CD4-positive, alpha-beta T cell (primary cell): ENCODE measurements around the gene NFX1. TPM values are rescaled to one million over a fixed set of nuclear protein-coding genes. Genes with fewer than 3 reads are reported as not detected.

ENCODE experiments used
- ATAC-seq: fragments of 200-7000 bp; cut with Tn5 transposase; one replicate; pipeline ENCODE4 v1.10.0; 2022; ENCODE audit warnings: mild to moderate bottlenecking; ENCODE audit not compliant: poor library complexity
- CTCF ChIA-PET: fragments of 350-600 bp; sonication (Branson Sonifier 250); formaldehyde crosslinking; loops from one replicate; lab custom pipeline; 2021; ENCODE audit warnings: antibody characterized with exemption, inconsistent platforms; lab: Charles Lee
- POLR2A ChIA-PET: fragments of 350-600 bp; sonication (Branson Sonifier 250); formaldehyde crosslinking; loops from one replicate; lab custom pipeline; 2021; ENCODE audit warnings: antibody characterized with exemption, inconsistent platforms; lab: Charles Lee
- DNase-seq, 14 experiments: peaks; one replicate each; pipeline ENCODE4 v3.0.0-alpha.2; 2013 to 2020; ENCODE audit warnings: mixed read lengths in 2 of 14
- H3K27ac ChIP-seq, 2 donors: one replicate each; pipeline versions ENCODE4 v1.5.1 to v1.7.0; 2013; ENCODE audit warnings: low read length in 2 of 2, low read depth in 1 of 2, mild to moderate bottlenecking in 1 of 2
- H3K27me3 ChIP-seq, 2 experiments: 1 replicate in 1 of 2; 2 replicates in 1 of 2; pipeline versions ENCODE4 v1.6.1 to v1.7.0; 2013; ENCODE audit warnings: low read length in 2 of 2, control low read depth in 1 of 2, mild to moderate bottlenecking in 1 of 2, moderate library complexity in 1 of 2; ENCODE audit not compliant: insufficient read depth in 2 of 2, control insufficient read depth in 1 of 2
- H3K36me3 ChIP-seq: one replicate; pipeline ENCODE4 v1.6.1; 2013; ENCODE audit warnings: low read length, control low read depth; ENCODE audit not compliant: insufficient read depth
- H3K4me1 ChIP-seq: one replicate; pipeline ENCODE4 v1.6.1; 2013; ENCODE audit warnings: low read length, control low read depth; ENCODE audit not compliant: insufficient read depth
- H3K4me3 ChIP-seq: one replicate; pipeline ENCODE4 v1.5.1; 2013; ENCODE audit warnings: mild to moderate bottlenecking, low read length, moderate library complexity
- H3K9me3 ChIP-seq, 2 experiments: 1 replicate in 1 of 2; 2 replicates in 1 of 2; pipeline versions ENCODE4 v1.6.1 to v1.7.0; 2013; ENCODE audit warnings: low read length in 2 of 2, mild to moderate bottlenecking in 2 of 2, control low read depth in 1 of 2, moderate library complexity in 1 of 2; ENCODE audit not compliant: control insufficient read depth in 1 of 2, insufficient read depth in 1 of 2
- H3K27ac Mint-ChIP-seq: one replicate; pipeline ENCODE4 v1.8.0; 2020; ENCODE audit warnings: mixed read lengths
- H3K27me3 Mint-ChIP-seq: one replicate; pipeline ENCODE4 v1.8.0; 2021; ENCODE audit warnings: mixed read lengths
- H3K36me3 Mint-ChIP-seq: one replicate; pipeline ENCODE4 v1.8.0; 2021; ENCODE audit warnings: low read depth, mixed read lengths
- H3K4me1 Mint-ChIP-seq: one replicate; pipeline ENCODE4 v1.8.0; 2021; ENCODE audit warnings: low read depth, mixed read lengths
- H3K4me3 Mint-ChIP-seq: one replicate; pipeline ENCODE4 v1.8.0; 2020; ENCODE audit warnings: mild to moderate bottlenecking, mixed read lengths
- H3K9me3 Mint-ChIP-seq: one replicate; pipeline ENCODE4 v1.8.0; 2020; ENCODE audit warnings: mixed read lengths
- CTCF ChIP-seq: fragments of 200-600 bp; IDR thresholded peaks from one replicate; pipeline ENCODE4 v1.8.0; 2022; ENCODE audit warnings: antibody characterized with exemption, mild to moderate bottlenecking
- intact Hi-C, 2 experiments: fragments of 100-400 bp; cut with DNase I in 1 of 2; cut with micrococcal nuclease in 1 of 2; formaldehyde crosslinking; loops; one replicate each; pipeline versions ENCODE4 v1.15.1 to v1.9.0; 2023 to 2025; cut with DNase I, micrococcal nuclease
- total RNA-seq, 174 experiments: library from RNA in 2 of 174; stranded (reverse) in 2 of 174; gene quantifications; one replicate each; pipeline ENCODE4 v1.2.3 and lab custom pipeline; 2021 to 2026

The NFX1 gene
- total RNA-seq, 2 experiments from 2014 or later: 33.1 to 34.1 TPM

DNA sequence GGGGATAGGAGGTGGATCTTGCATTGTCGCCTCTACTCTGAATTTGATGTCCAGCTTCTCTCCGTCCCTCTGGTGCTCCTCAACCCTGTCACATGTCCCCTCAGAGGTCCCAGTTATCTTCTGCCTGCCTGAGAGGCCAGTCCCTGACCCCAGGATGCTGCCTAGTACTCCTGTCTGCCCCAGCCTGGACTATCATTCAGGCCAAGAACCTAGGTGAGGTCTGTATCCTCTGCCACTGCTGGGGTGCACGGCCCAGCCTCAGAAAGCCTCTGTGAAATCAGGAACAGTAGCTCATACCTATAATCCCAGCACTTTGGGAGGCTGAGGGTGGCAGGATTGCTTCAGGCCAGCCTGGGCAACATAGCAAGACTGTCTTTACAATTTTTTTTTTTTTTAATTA is 41.7 kb upstream of the NFX1 start:
- H3K4me1 Mint-ChIP-seq: no peaks in the 10 kb centered on the region
- no peak for TF ChIP-seq CTCF
- Histone ChIP-seq H3K9me3 (no peaks in the 10 kb centered on the region), H3K27ac (no peak overlapping the region), H3K4me1 (no peaks in the 10 kb centered on the region), H3K4me3 (no peak overlapping the region), H3K27me3 (no peaks in the 10 kb centered on the region), H3K36me3 (peaks cover 23% of the 10 kb centered on the region)
- H3K9me3 Mint-ChIP-seq: no peaks in the 10 kb centered on the region
- peaks cover 53% of the 10 kb centered on the region for H3K36me3 Mint-ChIP-seq
- intact Hi-C loops: no loop called here
- DNase-seq (no peak), ATAC-seq (no peak)
- H3K27ac Mint-ChIP-seq: no peak overlapping the region
- H3K27me3 Mint-ChIP-seq: no peaks in the 10 kb centered on the region
- ChIA-PET POLR2A (no interaction called here), CTCF (no interaction called here)
- no peak overlapping the region for H3K4me3 Mint-ChIP-seq

- no peaks in the 10 kb centered on the region for H3K9me3 Mint-ChIP-seq
- H3K36me3 Mint-ChIP-seq: peaks cover 58% of the 10 kb centered on the region
- CTCF ChIA-PET: no interaction called here
- Histone ChIP-seq H3K4me3 (no peak overlapping the region), H3K36me3 (peaks cover 28% of the 10 kb centered on the region), H3K27ac (no peak overlapping the region), H3K4me1 (no peaks in the 10 kb centered on the region), H3K9me3 (no peaks in the 10 kb centered on the region), H3K27me3 (no peaks in the 10 kb centered on the region)
- POLR2A ChIA-PET: no interaction called here
- no peaks in the 10 kb centered on the region for H3K4me1 Mint-ChIP-seq
- intact Hi-C loops: no loop called here
- H3K4me3 Mint-ChIP-seq: no peak overlapping the region
- no peaks in the 10 kb centered on the region for H3K27me3 Mint-ChIP-seq
- no peak for TF ChIP-seq CTCF
- no peak for ATAC-seq
- DNase-seq: no peak
- no peak overlapping the region for H3K27ac Mint-ChIP-seq
Observed at GRCh38 chr9:33249087-33249658, 41.1 kb upstream of the NFX1 start.

GRCh38 chr9:33249983-33250382 is 40.3 kb upstream of the NFX1 start:
- Histone ChIP-seq H3K4me1 (no peaks in the 10 kb centered on the region), H3K27me3 (no peaks in the 10 kb centered on the region), H3K27ac (no peak overlapping the region), H3K36me3 (peaks cover 36% of the 10 kb centered on the region), H3K4me3 (no peak overlapping the region), H3K9me3 (no peaks in the 10 kb centered on the region)
- no peak for ATAC-seq
- DNase-seq: no peak
- Mint-ChIP-seq H3K9me3 (no peaks in the 10 kb centered on the region), H3K4me1 (no peaks in the 10 kb centered on the region), H3K27ac (no peak overlapping the region), H3K36me3 (peaks cover 66% of the 10 kb centered on the region), H3K27me3 (no peaks in the 10 kb centered on the region), H3K4me3 (no peak overlapping the region)
- POLR2A ChIA-PET: no interaction called here
- CTCF ChIA-PET: no interaction called here
- intact Hi-C loops: no loop called here
- no peak for TF ChIP-seq CTCF
